Activated CD4-positive, alpha-beta T cell treated with anti-CD3 and anti-CD28 coated beads for 36 hours (primary cell): Measurements from ENCODE around the gene EIF3M. TPM values are rescaled to one million over a fixed set of nuclear protein-coding genes. Genes with fewer than 3 reads are reported as not detected.

Experiments used
- ATAC-seq: fragments of 200-7000 bp; cut with Tn5 transposase; one replicate; pipeline ENCODE4 v1.10.0; 2021; ENCODE audit warnings: mild to moderate bottlenecking, moderate library complexity
- CTCF ChIA-PET: fragments of 350-600 bp; sonication (Branson Sonifier 250); formaldehyde crosslinking; loops from one replicate; lab custom pipeline; 2021; ENCODE audit warnings: antibody characterized with exemption; lab: Charles Lee
- POLR2A ChIA-PET: fragments of 350-600 bp; sonication (Branson Sonifier 250); formaldehyde crosslinking; loops from one replicate; lab custom pipeline; 2021; ENCODE audit warnings: antibody characterized with exemption, inconsistent platforms; lab: Charles Lee
- DNase-seq: peaks from one replicate; pipeline ENCODE4 v3.0.0-alpha.2; 2020
- H3K27ac Mint-ChIP-seq: one replicate; pipeline ENCODE4 v1.8.0; 2021; ENCODE audit warnings: mixed read lengths
- H3K27me3 Mint-ChIP-seq: one replicate; pipeline ENCODE4 v1.8.0; 2021; ENCODE audit warnings: mixed read lengths
- H3K36me3 Mint-ChIP-seq: one replicate; pipeline ENCODE4 v1.8.0; 2021; ENCODE audit warnings: low read depth, mixed read lengths
- H3K4me1 Mint-ChIP-seq: one replicate; pipeline ENCODE4 v1.8.0; 2021; ENCODE audit warnings: mixed read lengths
- H3K4me3 Mint-ChIP-seq: one replicate; pipeline ENCODE4 v1.8.0; 2021; ENCODE audit warnings: mild to moderate bottlenecking, moderate library complexity, mixed read lengths
- H3K9me3 Mint-ChIP-seq: one replicate; pipeline ENCODE4 v1.8.0; 2021; ENCODE audit warnings: low read depth, mixed read lengths
- intact Hi-C, 2 experiments: fragments of 100-400 bp; cut with DNase I in 1 of 2; cut with micrococcal nuclease in 1 of 2; formaldehyde crosslinking; loops; one replicate each; pipeline versions ENCODE4 v1.14.2 to v1.15.1; 2022 to 2024; cut with DNase I, micrococcal nuclease
- total RNA-seq, 2 experiments: library from RNA; stranded (reverse); gene quantifications; one replicate each; pipeline ENCODE4 v1.2.3, GENCODE V29; 2021

EIF3M gene
- total RNA-seq, 2 experiments from 2014 or later = 392 to 408 TPM

GRCh38 chr11:32643526-32643925 is 59.9 kb downstream of the EIF3M start:
- Mint-ChIP-seq H3K36me3 (no peaks in the 10 kb centered on the region), H3K4me1 (no peaks in the 10 kb centered on the region), H3K4me3 (no peak overlapping the region), H3K9me3 (no peaks in the 10 kb centered on the region), H3K27ac (no peak overlapping the region), H3K27me3 (peaks cover 9% of the 10 kb centered on the region)
- ATAC-seq (no peak), DNase-seq (no peak)
- POLR2A ChIA-PET = no interaction called here
- CTCF ChIA-PET = interaction anchor here (0.8 to 0.9 kb wide), 2 partner anchors 9 to 13 kb away, joined by 3 read pairs; no protein-coding TSS in a partner anchor
- intact Hi-C loops = no loop called here

Other genes starting within 250 kb of the EIF3M start
- not detected for gene WT1, start 148.3 kb upstream of the EIF3M start, total RNA-seq
- gene CCDC73, start 210.8 kb downstream of the EIF3M start, total RNA-seq = not detected
- gene PRRG4, start 246.1 kb downstream of the EIF3M start, total RNA-seq = under 1 TPM; 0.18 to 0.23 TPM